Adrenal gland (tissue), 5 donors: ENCODE data around the gene NRM.
A peak's percentile ranks its signal among the peaks of the same experiment; 100 is the strongest.

Experiments used
- CTCF ChIP-seq, 6 experiments: fragments of 450-650 bp in 4 of 6; fragments of 200-600 bp in 2 of 6; sonication (generic) in 1 of 6; IDR thresholded peaks; 1 replicate in 5 of 6; 2 replicates in 1 of 6; pipeline versions ENCODE4 v1.5.1 to v1.8.0; 2016 to 2021; ENCODE audit warnings: antibody characterized with exemption in 6 of 6, mild to moderate bottlenecking in 2 of 6, moderate library complexity in 1 of 6
- POLR2A ChIP-seq, 2 donors: fragments of 450-650 bp; IDR thresholded peaks; one replicate each; pipeline ENCODE4 v1.6.1; 2017; ENCODE audit warnings: antibody characterized with exemption in 2 of 2, mild to moderate bottlenecking in 2 of 2, moderate library complexity in 1 of 2
- donor health status: DM: no; HTN: no; CAD: no.

- TF ChIP-seq CTCF (IDR thresholded peaks at IDR 0.05) = peak; percentile 95 to 98 (median 96)
- TF ChIP-seq POLR2A (IDR thresholded peaks at IDR 0.05) = no peak
Measured at GRCh38 chr6:30678964-30679726, 11.6 kb downstream of the NRM start.
